Measurements from ENCODE around the gene RBM44. TPM values are rescaled to one million over a fixed set of nuclear protein-coding genes. Genes with fewer than 3 reads are reported as not detected.

The RBM44 gene
- total and polyA plus RNA-seq, 4 donors = 0.02 to 0.75 (median 0.15) TPM

GRCh38 chr2:237830522-237830921 is 31.9 kb downstream of the RBM44 start (continued):
- TF ChIP-seq, protein P1, sequence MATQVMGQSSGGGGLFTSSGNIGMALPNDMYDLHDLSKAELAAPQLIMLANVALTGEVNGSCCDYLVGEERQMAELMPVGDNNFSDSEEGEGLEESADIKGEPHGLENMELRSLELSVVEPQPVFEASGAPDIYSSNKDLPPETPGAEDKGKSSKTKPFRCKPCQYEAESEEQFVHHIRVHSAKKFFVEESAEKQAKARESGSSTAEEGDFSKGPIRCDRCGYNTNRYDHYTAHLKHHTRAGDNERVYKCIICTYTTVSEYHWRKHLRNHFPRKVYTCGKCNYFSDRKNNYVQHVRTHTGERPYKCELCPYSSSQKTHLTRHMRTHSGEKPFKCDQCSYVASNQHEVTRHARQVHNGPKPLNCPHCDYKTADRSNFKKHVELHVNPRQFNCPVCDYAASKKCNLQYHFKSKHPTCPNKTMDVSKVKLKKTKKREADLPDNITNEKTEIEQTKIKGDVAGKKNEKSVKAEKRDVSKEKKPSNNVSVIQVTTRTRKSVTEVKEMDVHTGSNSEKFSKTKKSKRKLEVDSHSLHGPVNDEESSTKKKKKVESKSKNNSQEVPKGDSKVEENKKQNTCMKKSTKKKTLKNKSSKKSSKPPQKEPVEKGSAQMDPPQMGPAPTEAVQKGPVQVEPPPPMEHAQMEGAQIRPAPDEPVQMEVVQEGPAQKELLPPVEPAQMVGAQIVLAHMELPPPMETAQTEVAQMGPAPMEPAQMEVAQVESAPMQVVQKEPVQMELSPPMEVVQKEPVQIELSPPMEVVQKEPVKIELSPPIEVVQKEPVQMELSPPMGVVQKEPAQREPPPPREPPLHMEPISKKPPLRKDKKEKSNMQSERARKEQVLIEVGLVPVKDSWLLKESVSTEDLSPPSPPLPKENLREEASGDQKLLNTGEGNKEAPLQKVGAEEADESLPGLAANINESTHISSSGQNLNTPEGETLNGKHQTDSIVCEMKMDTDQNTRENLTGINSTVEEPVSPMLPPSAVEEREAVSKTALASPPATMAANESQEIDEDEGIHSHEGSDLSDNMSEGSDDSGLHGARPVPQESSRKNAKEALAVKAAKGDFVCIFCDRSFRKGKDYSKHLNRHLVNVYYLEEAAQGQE (IDR thresholded peaks at IDR 0.05) = no peak
- TF ChIP-seq HNF4G (IDR thresholded peaks at IDR 0.05) (peak; percentile 92), NR2F2 (IDR thresholded peaks at IDR 0.05) (no peak), FOXA2 (IDR thresholded peaks at IDR 0.05) (no peak), RAD21 (IDR thresholded peaks at IDR 0.05) (peak in 1 of 2 donors; percentile 44), ATF3 (IDR thresholded peaks at IDR 0.05) (peak; percentile 28), RXRA (IDR thresholded peaks at IDR 0.05) (peak; percentile 37 to 42), SP1 (IDR thresholded peaks at IDR 0.05) (peak; percentile 91), GABPA (IDR thresholded peaks at IDR 0.05 in 1 of 2, conservative IDR thresholded peaks at IDR 0.05 in 1 of 2) (no peak)

GRCh38 chr2:237833546-237833945 is 35.0 kb downstream of the RBM44 start:
- H3K27ac ChIP-seq (ENCODE audit: low read depth in 1 of 2, low read length in 2 of 2) = no peak overlapping the region
- H3K27me3 ChIP-seq (ENCODE audit: control insufficient read depth in 4 of 4, insufficient read depth in 4 of 4, low read length in 3 of 4) = no peaks in the 10 kb centered on the region
- WGBS = 100% methylated on average over 1 of the region's 1 CpG
- H3K4me1 ChIP-seq (ENCODE audit: control insufficient read depth in 4 of 4, insufficient read depth in 4 of 4, low read length in 3 of 4) = peaks cover 3 to 17% (median 13%) of the 10 kb centered on the region in 4 donors
- H3K36me3 ChIP-seq (ENCODE audit: control insufficient read depth in 4 of 4, insufficient read depth in 3 of 4, low read depth in 1 of 4, low read length in 3 of 4) = no peaks in the 10 kb centered on the region
- no peak overlapping the region for H3K4me3 ChIP-seq (ENCODE audit: low read depth in 1 of 3, low read length in 3 of 3)
- H3K9ac ChIP-seq (ENCODE audit: low read depth in 1 of 2, low read length in 2 of 2) = no peak overlapping the region
- no peaks in the 10 kb centered on the region for H3K9me3 ChIP-seq (ENCODE audit: control insufficient read depth in 4 of 4, low read length in 3 of 4)
- TF ChIP-seq, protein P1 (IDR thresholded peaks at IDR 0.05) = no peak
- no peak for TF ChIP-seq HNF4A (conservative IDR thresholded peaks at IDR 0.05)
- TF ChIP-seq FOXA2 (IDR thresholded peaks at IDR 0.05) = no peak
- no peak for TF ChIP-seq GABPA (IDR thresholded peaks at IDR 0.05 in 1 of 2, conservative IDR thresholded peaks at IDR 0.05 in 1 of 2)
- no peak for DNase-seq (ENCODE audit: low spot score)

GRCh38 chr2:237835372-237835771 is 36.8 kb downstream of the RBM44 start:
- H3K9me3 ChIP-seq (ENCODE audit: control insufficient read depth in 4 of 4, low read length in 3 of 4) = no peaks in the 10 kb centered on the region
- H3K27ac ChIP-seq (ENCODE audit: low read depth in 1 of 2, low read length in 2 of 2) = no peak overlapping the region
- H3K36me3 ChIP-seq (ENCODE audit: control insufficient read depth in 4 of 4, insufficient read depth in 3 of 4, low read depth in 1 of 4, low read length in 3 of 4) = no peaks in the 10 kb centered on the region
- H3K27me3 ChIP-seq (ENCODE audit: control insufficient read depth in 4 of 4, insufficient read depth in 4 of 4, low read length in 3 of 4) = no peaks in the 10 kb centered on the region
- H3K4me1 ChIP-seq (ENCODE audit: control insufficient read depth in 4 of 4, insufficient read depth in 4 of 4, low read length in 3 of 4) = peaks cover 3 to 17% (median 10%) of the 10 kb centered on the region in 4 donors
- no peak overlapping the region for H3K9ac ChIP-seq (ENCODE audit: low read depth in 1 of 2, low read length in 2 of 2)
- no peak for DNase-seq (ENCODE audit: low spot score)
- 70% methylated on average over 3 of the region's 3 CpGs for WGBS
- no peak overlapping the region for H3K4me3 ChIP-seq (ENCODE audit: low read depth in 1 of 3, low read length in 3 of 3)
- TF ChIP-seq EGR1 (IDR thresholded peaks at IDR 0.05; ENCODE audit: low read depth in 2 of 2) = no peak
- TF ChIP-seq RAD21 (IDR thresholded peaks at IDR 0.05) = no peak
- no peak for TF ChIP-seq FOXA1 (IDR thresholded peaks at IDR 0.05)
- TF ChIP-seq RXRA (IDR thresholded peaks at IDR 0.05) = no peak
- TF ChIP-seq JUND (IDR thresholded peaks at IDR 0.05) = no peak
- no peak for TF ChIP-seq YY1 (IDR thresholded peaks at IDR 0.05)
- TF ChIP-seq NR2F2 (IDR thresholded peaks at IDR 0.05) = no peak
- no peak for TF ChIP-seq HNF4A (conservative IDR thresholded peaks at IDR 0.05)
- TF ChIP-seq TAF1 (conservative IDR thresholded peaks at IDR 0.05) = no peak
- TF ChIP-seq GABPA (IDR thresholded peaks at IDR 0.05 in 1 of 2, conservative IDR thresholded peaks at IDR 0.05 in 1 of 2) = no peak
- TF ChIP-seq ZBTB33 (IDR thresholded peaks at IDR 0.05) = no peak
- TF ChIP-seq, protein P2, sequence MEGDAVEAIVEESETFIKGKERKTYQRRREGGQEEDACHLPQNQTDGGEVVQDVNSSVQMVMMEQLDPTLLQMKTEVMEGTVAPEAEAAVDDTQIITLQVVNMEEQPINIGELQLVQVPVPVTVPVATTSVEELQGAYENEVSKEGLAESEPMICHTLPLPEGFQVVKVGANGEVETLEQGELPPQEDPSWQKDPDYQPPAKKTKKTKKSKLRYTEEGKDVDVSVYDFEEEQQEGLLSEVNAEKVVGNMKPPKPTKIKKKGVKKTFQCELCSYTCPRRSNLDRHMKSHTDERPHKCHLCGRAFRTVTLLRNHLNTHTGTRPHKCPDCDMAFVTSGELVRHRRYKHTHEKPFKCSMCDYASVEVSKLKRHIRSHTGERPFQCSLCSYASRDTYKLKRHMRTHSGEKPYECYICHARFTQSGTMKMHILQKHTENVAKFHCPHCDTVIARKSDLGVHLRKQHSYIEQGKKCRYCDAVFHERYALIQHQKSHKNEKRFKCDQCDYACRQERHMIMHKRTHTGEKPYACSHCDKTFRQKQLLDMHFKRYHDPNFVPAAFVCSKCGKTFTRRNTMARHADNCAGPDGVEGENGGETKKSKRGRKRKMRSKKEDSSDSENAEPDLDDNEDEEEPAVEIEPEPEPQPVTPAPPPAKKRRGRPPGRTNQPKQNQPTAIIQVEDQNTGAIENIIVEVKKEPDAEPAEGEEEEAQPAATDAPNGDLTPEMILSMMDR (IDR thresholded peaks at IDR 0.05; ENCODE audit: low read depth, low read length, missing input control) = no peak
- TF ChIP-seq ATF3 (IDR thresholded peaks at IDR 0.05) = no peak
- no peak for TF ChIP-seq SP1 (IDR thresholded peaks at IDR 0.05)
